Loucy (cell line): ENCODE data around the gene ACAD11.

ENCODE experiments used
- H2AFZ ChIP-seq: fragments of 200-600 bp; sonication (generic); 2 replicates; pipeline ENCODE4 v1.6.0; 2016; ENCODE audit warnings: antibody characterized with exemption, mild to moderate bottlenecking, low read length, moderate library complexity
- H3F3A ChIP-seq: fragments of 200-600 bp; 2 replicates; pipeline ENCODE4 v1.6.0; 2016; ENCODE audit warnings: antibody characterized with exemption, low read depth, mild to moderate bottlenecking
- H3K27me3 ChIP-seq: fragments of 200-600 bp; sonication (generic); 2 replicates; pipeline ENCODE4 v1.6.1; 2014; ENCODE audit warnings: low read length, mild to moderate bottlenecking; ENCODE audit not compliant: insufficient read depth, poor library complexity, severe bottlenecking
- H3K36me3 ChIP-seq: fragments of 200-600 bp; sonication (generic); 2 replicates; pipeline ENCODE4 v1.6.1; 2016; ENCODE audit warnings: low read length; ENCODE audit not compliant: insufficient read depth
- H3K4me1 ChIP-seq: fragments of 200-600 bp; sonication (generic); 2 replicates; pipeline ENCODE4 v1.5.1; 2014; ENCODE audit warnings: low read length, mild to moderate bottlenecking; ENCODE audit not compliant: insufficient read depth, poor library complexity, severe bottlenecking
- H3K4me2 ChIP-seq: fragments of 200-600 bp; sonication (generic); 2 replicates; pipeline ENCODE4 v1.6.0; 2014; ENCODE audit warnings: antibody characterized with exemption, low read length, low read depth, mild to moderate bottlenecking; ENCODE audit not compliant: poor library complexity, severe bottlenecking
- H3K4me3 ChIP-seq: fragments of 200-600 bp; sonication (generic); 2 replicates; pipeline ENCODE4 v1.5.1; 2014; ENCODE audit warnings: low read length, mild to moderate bottlenecking, mixed read lengths; ENCODE audit not compliant: poor library complexity, severe bottlenecking
- H3K79me2 ChIP-seq: fragments of 200-600 bp; sonication (generic); 2 replicates; pipeline ENCODE4 v1.6.1; 2014; ENCODE audit warnings: low read length; ENCODE audit not compliant: insufficient read depth
- H3K9ac ChIP-seq: fragments of 200-600 bp; sonication (generic); 2 replicates; pipeline ENCODE4 v1.6.0; 2014; ENCODE audit warnings: mild to moderate bottlenecking, low read depth, low read length, moderate library complexity; ENCODE audit not compliant: poor library complexity, severe bottlenecking
- H3K9me2 ChIP-seq: fragments of 200-600 bp; sonication (generic); replicated peaks from 2 replicates; pipeline ENCODE4 v1.6.1; 2016; ENCODE audit warnings: low read depth, low read length, mixed read lengths
- H3K9me3 ChIP-seq: fragments of 200-600 bp; sonication (generic); 2 replicates; pipeline ENCODE4 v1.6.1; 2014; ENCODE audit warnings: mild to moderate bottlenecking, antibody characterized with exemption, low read length, low read depth; ENCODE audit not compliant: insufficient read depth
- H4K20me1 ChIP-seq: fragments of 200-600 bp; sonication (generic); 2 replicates; pipeline ENCODE4 v1.6.0; 2014; ENCODE audit warnings: antibody characterized with exemption, low read length, mild to moderate bottlenecking; ENCODE audit not compliant: insufficient read depth, poor library complexity, severe bottlenecking
- EZH2phosphoT487 ChIP-seq: fragments of 200-600 bp; IDR thresholded peaks from 2 replicates; pipeline ENCODE4 v1.6.1; 2018; ENCODE audit warnings: antibody characterized with exemption, mild to moderate bottlenecking, moderate library complexity, borderline replicate concordance
- TF ChIP-seq, protein P1 (sequence below): fragments of 200-600 bp; sonication (generic); conservative IDR thresholded peaks from 2 replicates; pipeline ENCODE4 v1.5.1; 2014; ENCODE audit warnings: mild to moderate bottlenecking, antibody characterized with exemption, low read length

ACAD11 gene

DNA sequence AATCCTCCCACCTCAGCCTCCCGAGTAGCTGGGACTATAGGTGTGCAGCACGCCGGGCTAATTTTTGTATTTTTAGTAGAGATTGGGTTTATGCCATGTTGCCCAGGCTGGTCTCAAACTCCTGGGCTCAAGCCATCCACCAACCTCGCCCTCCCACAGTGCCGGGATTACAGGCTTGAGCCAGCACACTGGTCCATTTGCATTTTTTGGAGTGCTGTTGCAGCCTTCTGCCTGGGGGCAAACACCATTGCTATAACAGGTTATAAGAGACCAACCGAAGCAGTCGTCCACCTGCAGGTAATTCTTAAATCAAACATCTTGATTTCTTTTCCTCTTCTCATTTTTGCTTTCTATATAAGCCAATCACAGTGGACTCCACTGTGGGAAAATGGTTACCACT is 34.8 kb downstream of the ACAD11 start:
- H3K27me3 ChIP-seq = no peaks in the 10 kb centered on the region
- no peak overlapping the region for H2AFZ ChIP-seq
- H3K4me2 ChIP-seq = no peak overlapping the region

DNA sequence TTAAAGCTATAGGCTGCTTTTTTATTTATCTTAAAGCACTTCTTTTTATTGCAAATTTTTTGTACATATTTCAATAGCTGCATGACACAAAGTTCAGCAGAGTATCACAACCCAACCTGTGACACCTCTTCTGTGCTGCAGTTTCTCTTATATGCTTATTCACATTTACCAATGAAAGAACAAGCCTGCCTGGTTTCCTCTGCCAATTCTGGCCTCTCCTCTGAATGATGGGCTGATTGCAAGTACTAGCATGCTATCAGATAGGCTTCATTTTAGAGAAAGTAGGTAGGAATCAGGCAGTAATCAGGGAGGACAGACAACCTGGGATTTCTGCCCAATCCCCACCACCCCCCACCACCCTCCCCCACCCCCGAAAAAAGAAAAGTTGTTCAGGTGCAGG is 36.0 kb downstream of the ACAD11 start:
- no peak overlapping the region for H3K4me2 ChIP-seq
- no peak overlapping the region for H2AFZ ChIP-seq
- H3K79me2 ChIP-seq = no peaks in the 10 kb centered on the region
- H3K4me1 ChIP-seq = peaks cover 14% of the 10 kb centered on the region
- peaks cover 22% of the 10 kb centered on the region; the same call in 1 of the 2 replicates for H3K36me3 ChIP-seq
- H3F3A ChIP-seq = no peaks in the 10 kb centered on the region; the same call in 1 of the 2 replicates
- H4K20me1 ChIP-seq = no peaks in the 10 kb centered on the region
- H3K9me3 ChIP-seq = no peaks in the 10 kb centered on the region
- H3K9ac ChIP-seq = no peak overlapping the region
- no peak for TF ChIP-seq EZH2phosphoT487
- TF ChIP-seq, protein P1, sequence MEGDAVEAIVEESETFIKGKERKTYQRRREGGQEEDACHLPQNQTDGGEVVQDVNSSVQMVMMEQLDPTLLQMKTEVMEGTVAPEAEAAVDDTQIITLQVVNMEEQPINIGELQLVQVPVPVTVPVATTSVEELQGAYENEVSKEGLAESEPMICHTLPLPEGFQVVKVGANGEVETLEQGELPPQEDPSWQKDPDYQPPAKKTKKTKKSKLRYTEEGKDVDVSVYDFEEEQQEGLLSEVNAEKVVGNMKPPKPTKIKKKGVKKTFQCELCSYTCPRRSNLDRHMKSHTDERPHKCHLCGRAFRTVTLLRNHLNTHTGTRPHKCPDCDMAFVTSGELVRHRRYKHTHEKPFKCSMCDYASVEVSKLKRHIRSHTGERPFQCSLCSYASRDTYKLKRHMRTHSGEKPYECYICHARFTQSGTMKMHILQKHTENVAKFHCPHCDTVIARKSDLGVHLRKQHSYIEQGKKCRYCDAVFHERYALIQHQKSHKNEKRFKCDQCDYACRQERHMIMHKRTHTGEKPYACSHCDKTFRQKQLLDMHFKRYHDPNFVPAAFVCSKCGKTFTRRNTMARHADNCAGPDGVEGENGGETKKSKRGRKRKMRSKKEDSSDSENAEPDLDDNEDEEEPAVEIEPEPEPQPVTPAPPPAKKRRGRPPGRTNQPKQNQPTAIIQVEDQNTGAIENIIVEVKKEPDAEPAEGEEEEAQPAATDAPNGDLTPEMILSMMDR = no peak
- no peaks in the 10 kb centered on the region for H3K27me3 ChIP-seq
- no peaks in the 10 kb centered on the region for H3K9me2 ChIP-seq
- H3K4me3 ChIP-seq = no peak overlapping the region

More for the DNA sequence above, 34.8 kb downstream of the ACAD11 start:
- H3K4me1 ChIP-seq = peaks cover 15% of the 10 kb centered on the region
- H3K4me3 ChIP-seq = no peak overlapping the region
- H3K79me2 ChIP-seq = no peaks in the 10 kb centered on the region
- no peaks in the 10 kb centered on the region for H3K9me3 ChIP-seq
- H3F3A ChIP-seq = no peaks in the 10 kb centered on the region; the same call in 1 of the 2 replicates
- no peak overlapping the region for H3K9ac ChIP-seq
- no peaks in the 10 kb centered on the region for H3K9me2 ChIP-seq
- H4K20me1 ChIP-seq = no peaks in the 10 kb centered on the region
- TF ChIP-seq, protein P1 = no peak
- TF ChIP-seq EZH2phosphoT487 = no peak
- peaks cover 22% of the 10 kb centered on the region; the same call in 1 of the 2 replicates for H3K36me3 ChIP-seq

DNA sequence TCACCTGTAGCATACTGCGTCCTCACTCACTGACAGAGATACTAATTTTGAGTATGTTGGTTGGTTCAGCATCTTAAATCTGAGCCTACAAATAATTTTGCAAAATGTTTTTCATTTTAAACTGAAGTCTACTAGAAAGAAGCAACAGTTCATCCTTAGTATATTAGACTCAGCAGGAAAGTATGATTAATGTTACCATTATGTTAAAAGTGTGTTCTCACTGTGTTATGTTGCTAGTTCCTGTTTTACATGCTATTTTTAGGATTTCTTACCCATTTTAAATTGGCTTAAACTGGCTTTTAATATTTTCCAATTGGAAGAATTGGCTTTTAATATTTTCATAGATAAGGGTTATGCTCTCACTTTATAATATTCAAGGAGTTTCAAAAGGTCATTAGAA is 36.8 kb downstream of the ACAD11 start:
- H3K9me2 ChIP-seq = no peaks in the 10 kb centered on the region
- peaks cover 14% of the 10 kb centered on the region for H3K4me1 ChIP-seq
- TF ChIP-seq, protein P1 = no peak
- no peak for TF ChIP-seq EZH2phosphoT487
- H3K9me3 ChIP-seq = no peaks in the 10 kb centered on the region
- no peak overlapping the region for H3K9ac ChIP-seq
- H3K36me3 ChIP-seq = peaks cover 18% of the 10 kb centered on the region; the same call in 1 of the 2 replicates
- H3K79me2 ChIP-seq = no peaks in the 10 kb centered on the region
- H3K27me3 ChIP-seq = no peaks in the 10 kb centered on the region
- no peak overlapping the region for H3K4me2 ChIP-seq
- no peak overlapping the region for H2AFZ ChIP-seq
- H4K20me1 ChIP-seq = no peaks in the 10 kb centered on the region
- no peak overlapping the region for H3K4me3 ChIP-seq
- H3F3A ChIP-seq = no peaks in the 10 kb centered on the region; the same call in 1 of the 2 replicates
